ENCODE data around the gene IRGM.
A peak's percentile ranks its signal among the peaks of the same experiment; 100 is the strongest.
"Not testable (repeated sequence)": the region's sequence is repeated elsewhere in the genome, so short reads cannot be mapped to it uniquely, and the experiment has no call there.

Gene IRGM, protein sequence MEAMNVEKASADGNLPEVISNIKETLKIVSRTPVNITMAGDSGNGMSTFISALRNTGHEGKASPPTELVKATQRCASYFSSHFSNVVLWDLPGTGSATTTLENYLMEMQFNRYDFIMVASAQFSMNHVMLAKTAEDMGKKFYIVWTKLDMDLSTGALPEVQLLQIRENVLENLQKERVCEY

DNA sequence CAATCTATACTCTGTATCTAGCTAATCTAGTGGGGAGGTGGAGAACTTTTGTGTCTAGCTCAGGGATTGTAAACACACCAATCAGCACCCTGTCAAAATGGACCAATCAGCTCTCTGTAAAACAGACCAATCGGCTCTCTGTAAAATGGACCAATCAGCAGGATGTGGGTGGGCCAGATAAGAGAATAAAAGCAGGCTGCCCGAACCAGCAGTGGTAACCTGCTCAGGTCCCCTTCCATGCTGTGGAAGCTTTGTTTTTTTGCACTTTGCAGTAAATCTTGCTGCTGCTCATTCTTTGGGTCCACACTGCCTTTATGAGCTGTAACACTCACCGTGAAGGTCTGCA lies at the start of gene IRGM:
TSS of gene IRGM (plus strand) at position 214 of the 346 bp plus-strand sequence. CDS start 1,603 bp downstream, outside the sequence.
- not testable (repeated sequence) for DNase-seq

DNA sequence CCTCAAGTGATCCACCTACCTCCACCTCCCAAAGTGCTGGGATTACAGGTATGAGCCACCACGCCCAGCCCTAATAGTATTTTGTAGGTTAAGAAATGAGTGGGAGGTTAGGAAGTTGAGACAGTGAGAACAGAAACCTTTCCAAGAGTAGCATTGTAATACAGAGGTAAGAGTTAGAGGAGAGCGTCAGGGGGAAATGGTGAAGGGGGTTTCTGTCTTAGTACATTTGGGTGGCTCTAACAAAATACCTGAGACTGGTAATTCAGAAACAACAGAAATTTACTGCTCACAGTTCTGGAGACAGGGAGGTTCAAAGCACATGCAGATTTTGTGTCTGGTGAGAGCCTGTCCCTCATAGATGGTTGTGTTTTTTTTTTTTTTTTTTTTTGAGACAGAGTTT lies 48.9 kb upstream of the IRGM start:
- DNase-seq: no peak

DNA sequence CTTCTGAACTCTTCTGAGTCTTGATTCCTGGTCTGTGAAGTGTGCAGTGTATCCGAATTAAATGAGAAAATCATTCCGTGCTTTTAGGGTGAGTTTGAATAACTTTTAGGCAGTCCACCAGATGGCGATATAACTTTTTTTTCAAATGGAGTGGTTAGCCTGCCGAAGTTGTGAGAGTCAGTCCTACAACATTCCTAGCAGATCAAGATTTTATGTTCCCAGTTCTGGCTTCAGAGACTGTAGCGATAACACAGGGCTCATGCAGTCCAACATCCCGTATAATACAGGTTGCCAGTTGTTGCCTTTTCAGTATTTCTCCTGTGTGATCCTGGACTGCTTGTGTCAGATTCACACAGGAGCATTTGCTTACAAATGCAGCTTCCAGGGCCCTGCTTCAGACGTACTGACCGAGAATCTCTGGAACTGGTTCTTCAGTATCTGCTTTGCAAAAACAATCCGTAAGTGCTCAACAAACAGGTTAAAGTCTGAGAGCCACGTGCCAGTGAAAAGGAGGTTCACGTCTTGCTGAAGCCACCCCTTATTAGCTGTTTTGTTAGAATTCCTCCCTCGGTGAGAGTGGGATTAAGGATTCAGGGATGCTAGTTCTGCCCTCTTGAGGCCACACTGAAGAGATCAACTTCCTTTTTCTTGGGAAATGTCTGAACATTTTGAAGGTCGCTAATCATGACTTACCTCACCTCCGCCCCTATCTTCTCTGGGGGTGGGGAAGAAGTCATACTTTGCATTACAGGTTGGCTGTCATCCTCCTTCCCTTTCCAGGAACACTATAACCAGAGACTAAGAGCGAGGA lies 45.0 kb upstream of the IRGM start:
- DNase-seq: peak; percentile 67

DNA sequence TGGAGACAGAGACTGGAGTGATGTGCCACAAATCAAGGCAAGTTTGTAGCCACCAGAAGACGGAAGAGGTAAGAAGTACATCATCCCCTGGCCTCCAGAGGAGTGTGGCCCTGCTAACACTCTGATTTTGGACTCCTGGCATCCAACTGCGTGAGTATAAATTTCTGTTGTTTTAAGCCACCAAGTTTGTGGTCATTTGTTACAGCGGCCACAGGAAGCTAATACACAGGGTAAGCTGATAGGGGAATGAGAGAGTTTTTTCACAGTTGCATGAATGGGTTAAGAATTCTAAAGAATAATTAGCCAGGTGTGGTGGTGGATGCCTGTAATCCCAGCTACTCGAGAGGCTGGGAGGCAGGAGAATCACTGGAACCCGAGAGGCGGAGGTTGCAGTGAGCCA lies 41.9 kb upstream of the IRGM start:
- no peak for DNase-seq

DNA sequence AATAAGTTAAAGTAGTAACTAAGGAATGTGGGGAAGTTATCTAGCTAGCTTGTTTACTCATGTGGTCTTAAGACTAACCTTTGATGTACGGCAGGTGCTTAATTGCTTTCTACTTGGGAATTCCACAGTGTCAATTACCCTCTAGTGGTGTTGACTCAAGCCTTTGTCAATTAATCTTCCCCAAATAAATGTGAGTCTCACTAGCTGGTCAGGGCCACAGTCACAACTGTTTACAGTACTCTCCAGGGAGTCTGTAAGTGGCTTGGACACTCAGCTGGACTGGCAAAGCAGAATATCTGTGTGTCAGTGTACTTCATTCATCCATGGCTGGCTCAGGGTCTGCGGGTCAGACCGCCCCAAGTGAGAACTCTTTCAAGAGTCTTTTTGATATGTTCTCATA lies 37.0 kb upstream of the IRGM start:
- DNase-seq: no peak

DNA sequence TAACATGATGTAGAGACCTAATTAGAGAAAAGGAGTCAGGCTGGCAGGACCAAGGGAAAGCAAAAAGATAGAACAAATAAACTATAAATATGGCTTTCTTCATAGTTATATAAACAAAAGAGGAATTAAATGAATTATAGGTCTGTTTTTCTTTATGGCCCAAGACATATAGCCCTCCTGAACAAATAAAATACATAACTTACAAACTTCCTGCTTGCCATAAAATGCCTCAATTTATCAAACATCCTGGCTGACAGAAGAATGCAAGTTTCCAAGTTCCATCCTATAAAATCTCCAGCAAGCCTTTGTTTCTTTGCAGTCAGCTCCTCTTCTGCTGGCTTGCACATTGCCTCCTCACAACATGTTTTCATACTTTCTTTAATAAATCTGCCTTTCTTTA lies 31.3 kb upstream of the IRGM start:
- DNase-seq: no peak

DNA sequence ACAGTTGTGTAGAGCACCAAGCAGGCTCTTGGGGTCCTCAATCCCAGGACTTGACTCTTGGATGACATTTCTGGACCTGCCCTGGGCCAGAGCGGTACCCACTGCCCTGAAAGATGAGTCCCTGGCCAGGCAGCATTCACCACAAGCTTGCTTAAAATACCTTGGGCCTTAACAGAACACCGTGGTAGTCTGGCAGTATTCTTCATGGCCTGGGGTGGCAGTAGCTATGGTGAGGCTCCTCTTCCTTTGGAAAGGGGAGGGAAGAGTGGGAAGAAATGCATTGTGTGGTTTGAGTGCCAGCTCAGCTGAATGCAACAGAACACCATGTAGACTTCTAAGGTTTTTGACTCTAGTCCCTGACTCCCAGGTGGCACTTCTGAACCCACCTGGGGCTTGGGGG lies 29.4 kb upstream of the IRGM start:
- no peak for DNase-seq

DNA sequence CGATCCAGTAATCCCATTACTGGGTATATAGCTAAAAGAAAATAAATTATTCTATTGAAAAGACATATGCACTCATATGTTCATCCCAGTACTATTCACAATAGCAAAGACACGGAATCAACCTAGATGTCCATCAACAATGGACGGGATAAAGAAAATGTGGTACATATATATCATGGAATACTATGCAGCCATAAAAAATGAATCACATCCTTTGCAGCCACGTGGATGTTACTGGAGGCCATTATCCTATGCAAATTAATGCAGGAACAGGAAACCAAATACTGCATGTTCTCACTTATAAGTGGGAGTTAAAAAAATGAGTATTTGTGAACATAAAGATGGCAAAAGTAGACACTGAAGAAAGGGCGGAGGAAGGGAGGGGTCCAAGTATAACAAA lies 16.6 kb upstream of the IRGM start:
- DNase-seq: no peak

DNA sequence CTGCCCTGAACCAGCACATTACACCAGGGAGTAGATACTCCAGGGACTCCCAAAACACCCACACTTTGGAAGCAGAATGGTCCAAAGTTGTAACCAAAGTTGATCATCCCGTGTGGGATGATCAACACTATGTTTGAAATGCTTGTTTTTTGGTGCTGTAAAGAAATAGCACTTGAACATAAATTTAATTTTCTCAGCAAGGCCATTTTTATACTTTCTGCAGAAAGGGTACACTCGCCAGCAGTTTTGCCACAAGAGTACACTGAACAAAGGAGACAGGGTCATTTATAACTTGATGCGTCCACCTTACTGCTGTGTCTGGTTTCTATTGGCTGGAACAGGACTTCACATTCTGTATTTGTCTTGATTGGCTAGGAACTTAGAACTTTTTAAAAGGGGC lies 14.5 kb upstream of the IRGM start:
- DNase-seq: not testable (repeated sequence)

DNA sequence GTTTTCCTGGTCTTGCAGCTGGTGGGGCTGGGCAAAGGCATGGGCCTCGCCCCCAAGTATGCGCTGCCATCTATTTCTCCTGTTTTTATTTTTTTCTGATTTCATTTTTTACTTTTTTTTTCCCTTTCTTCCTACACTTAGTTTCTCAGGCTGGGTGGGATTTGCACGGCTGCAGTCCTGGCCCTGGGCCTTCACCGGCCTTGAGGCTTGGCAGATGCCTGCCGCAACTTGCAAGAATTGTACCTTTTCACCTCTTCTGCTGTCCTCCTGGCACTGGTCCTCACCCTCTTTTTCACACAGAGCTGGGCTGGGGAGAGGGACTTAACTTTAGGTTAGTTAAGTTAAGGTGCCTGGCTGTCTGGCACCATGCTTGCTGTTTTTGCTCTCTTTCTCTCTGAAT lies 10.3 kb upstream of the IRGM start:
- no peak for DNase-seq

DNA sequence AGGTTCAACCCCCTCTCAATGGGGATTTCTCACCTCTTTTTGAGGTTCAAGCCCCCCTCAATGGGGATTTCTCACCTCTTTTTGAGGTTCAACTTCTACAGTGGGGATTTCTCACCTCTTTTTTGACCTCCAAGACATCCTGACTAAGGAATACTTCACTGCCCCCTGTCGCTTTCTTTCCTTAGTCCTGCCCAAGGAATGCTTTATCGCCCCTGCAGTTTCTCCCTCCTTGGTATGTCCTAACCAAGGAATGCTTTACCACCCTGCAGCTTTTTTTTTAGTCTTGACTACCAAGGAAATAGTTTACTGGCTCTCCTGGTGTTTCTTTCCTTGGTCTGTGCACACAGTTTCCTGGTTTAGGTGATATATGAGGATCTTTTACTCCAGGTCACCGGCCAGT lies 9.6 kb upstream of the IRGM start:
- DNase-seq: no peak

DNA sequence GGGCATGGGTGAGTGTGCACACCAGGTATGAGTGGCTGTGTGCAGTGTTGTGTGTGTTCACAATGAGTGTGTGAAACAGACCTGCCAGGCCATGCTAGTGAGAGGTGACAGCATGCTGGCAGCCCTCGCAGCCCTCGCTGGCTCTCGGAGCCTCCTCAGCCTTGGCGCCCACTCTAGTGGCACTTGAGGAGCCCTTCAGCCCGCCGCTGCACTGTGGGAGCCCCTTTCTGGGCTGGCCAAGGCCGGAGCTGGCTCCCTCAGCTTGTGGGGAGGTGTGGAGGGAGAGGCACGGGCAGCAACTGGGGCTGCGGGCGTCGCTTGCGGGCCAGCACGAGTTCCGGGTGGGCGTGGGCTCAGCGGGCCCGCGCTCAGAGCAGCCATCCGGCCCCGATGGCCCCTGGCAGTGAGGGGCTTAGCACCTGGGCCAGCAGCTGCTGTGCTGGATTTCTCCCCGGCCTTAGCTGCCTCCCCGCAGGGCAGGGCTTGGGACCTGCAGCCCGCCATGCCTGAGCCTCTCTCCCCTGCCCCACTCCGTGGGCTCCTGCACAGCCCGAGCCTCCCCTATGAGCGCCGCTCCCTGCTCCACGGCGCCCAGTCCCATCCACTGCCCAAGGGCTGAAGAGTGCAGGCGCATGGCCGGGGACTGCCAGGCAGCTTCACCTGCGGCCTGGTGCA lies 999 bp upstream of the IRGM start:
- DNase-seq: not testable (repeated sequence)

DNA sequence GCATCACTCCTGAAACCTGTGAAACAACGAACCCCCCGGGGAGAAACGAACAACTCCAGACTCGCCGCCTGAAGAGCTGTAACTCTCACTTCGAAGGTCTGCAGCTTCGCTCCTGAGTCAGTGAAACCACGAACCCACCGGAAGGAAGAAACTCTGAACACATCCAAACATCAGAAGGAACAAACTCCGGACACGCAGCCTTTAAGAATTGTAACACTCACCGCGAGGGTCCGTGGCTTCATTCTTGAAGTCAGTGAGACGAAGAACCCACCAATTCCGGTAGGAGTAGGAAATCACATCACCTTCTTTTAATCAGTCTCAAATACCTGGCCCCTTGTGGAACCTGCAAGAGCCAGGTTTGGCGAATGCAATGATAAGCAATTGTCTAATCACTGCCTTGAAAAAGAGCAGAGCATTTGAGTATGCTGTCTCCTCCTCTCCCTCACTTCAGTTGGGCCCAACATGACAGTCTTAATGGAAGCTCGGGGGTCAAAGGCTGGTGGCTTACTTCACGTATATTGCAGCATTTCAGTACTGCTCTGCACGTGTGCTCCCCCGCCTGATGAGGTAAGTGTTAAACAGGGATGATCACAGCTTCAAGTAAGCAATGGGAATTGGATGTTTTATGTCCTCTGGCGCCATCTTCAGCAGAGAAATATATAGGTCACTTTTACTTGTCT lies 473 bp downstream of the IRGM start:
- DNase-seq: peak; percentile 88

DNA sequence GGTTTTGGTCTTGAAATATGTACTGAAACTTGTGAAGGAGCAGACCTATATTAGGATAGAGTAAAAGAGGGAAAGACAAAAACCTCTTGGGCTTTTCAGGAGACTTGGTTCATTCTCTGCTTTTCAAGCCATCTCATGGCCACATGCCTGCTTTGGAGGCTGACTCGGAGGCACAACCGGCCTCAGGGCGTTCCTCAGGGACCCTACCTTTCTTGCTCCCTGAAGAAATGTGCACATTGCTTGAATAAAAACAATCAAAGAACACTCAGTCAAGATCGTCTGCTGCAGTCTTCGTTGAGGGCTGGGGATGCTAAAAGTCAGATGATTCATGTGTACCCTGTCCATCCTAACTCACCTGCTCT lies 994 bp downstream of the IRGM start:
- no peak for DNase-seq

DNA sequence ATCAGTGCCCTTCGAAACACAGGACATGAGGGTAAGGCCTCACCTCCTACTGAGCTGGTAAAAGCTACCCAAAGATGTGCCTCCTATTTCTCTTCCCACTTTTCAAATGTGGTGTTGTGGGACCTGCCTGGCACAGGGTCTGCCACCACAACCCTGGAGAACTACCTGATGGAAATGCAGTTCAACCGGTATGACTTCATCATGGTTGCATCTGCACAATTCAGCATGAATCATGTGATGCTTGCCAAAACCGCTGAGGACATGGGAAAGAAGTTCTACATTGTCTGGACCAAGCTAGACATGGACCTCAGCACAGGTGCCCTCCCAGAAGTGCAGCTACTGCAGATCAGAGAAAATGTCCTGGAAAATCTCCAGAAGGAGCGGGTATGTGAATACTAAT lies 1.9 kb downstream of the IRGM start:
- no peak for DNase-seq

DNA sequence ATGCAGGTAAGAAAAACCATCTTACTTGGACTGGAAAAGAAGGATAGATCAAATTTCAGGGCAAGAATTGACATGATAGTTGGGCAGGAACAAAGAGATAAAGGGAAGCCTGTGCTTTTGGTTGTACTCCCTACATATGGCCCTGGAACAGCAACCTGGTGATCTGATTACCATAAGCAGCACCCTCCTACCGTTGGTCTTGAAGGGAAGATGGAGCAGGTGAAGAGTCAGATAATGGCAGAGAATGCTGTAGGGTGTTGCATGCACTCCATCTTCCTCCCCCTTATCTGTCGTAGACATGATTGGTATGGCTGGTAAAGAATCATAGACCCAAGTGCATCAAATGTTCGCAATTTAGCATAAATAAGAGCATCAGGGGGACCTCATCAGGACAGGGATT lies 4.7 kb downstream of the IRGM start:
- no peak for DNase-seq

DNA sequence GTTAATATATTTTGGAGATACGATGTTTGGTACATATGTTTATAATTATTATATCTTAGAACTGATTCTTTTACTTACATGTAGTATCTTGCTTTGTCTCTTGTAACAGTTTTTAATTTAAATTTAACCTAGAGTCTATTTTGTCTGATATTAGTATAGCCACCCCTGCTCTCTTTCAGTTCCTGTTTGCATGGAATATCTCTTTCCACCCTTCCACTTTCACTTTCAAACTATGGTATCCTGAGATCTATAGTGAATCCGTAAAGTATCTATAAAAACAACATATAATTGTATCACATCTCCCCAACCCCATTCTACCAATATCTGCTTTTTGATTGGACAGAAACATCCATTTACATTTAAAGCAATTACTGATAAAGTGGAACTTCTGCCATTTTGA lies 7.2 kb downstream of the IRGM start:
- DNase-seq: peak; percentile 42

DNA sequence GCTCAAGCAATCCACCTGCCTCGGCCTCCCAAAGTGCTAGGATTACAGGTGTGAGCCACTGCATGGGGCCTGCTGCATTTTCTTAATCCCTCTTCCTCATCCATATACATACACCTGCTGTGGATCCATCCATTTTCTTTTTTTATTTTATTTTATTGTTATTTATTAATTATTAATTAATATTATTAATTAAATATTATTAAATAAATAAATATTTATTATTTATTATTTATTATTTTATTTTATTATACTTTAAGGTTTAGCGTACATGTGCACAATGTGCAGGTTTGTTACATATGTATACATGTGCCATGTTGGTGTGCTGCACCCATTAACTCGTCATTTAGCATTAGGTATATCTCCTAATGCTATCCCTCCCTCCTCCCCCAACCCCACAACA lies 10.4 kb downstream of the IRGM start:
- not testable (repeated sequence) for DNase-seq

DNA sequence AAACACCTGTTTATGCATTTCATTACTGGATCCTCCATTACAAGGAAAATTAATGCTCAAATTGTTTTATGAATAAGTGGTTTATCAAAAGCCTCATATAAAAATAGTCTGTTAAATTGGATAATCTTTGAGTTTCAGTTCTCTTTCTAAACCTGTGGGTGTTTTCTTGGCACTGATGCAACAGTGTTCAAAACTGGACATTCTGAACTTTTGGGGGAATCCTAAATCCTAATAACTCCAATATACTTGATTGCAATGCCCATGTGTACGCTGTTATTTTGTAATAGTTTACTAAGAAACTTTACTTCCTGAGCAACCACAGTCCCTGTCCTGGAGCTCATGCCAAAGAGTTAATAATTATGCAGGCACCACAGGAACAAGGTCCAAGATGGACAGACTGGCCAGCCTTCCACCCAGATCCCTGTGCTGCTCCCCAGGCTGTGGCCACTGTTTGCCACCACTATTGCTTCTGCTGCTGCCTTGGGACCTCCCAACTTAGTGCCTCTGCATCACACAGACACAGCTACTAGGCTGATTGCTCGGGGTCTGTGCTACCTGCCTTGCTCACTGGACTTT lies 14.0 kb downstream of the IRGM start:
- peak; percentile 34 for DNase-seq

DNA sequence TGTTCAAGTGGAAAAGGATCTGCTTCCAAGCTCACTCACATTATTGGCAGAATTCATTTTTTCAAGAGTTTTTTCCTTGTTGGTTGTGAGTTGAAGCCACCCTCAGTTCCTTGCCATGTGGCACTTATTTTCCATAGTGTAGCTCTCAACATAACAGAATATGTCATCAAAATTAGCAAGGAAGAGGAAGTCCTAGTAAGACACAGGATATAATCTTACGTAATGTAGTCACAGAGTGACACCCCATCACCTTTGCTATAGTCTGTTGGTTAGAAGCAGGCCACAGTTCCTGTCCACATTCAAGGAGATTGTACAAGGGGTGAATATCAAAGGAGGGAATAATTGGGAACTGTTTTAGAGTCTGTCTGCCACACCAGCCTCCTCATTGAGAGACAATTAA lies 15.7 kb downstream of the IRGM start:
- DNase-seq: peak; percentile 7

DNA sequence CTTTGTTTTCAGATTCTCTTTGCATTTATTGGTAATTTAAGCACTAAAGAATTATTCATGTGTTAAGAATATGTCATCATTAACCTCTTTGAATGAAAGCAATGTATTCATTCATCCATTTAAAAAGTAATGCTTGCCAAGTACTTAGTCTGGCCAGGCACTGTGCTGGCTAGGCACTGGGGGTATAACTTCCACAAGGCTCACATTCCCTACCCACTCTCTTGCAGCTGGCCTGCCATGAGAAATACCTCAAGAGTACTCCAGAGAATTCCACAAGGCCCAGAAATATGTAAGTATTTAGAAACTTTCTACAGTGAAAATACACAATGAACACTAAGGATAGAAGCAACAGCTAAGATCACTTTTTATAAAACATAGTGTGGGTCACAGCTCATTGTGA lies 33.0 kb downstream of the IRGM start:
- DNase-seq: no peak

DNA sequence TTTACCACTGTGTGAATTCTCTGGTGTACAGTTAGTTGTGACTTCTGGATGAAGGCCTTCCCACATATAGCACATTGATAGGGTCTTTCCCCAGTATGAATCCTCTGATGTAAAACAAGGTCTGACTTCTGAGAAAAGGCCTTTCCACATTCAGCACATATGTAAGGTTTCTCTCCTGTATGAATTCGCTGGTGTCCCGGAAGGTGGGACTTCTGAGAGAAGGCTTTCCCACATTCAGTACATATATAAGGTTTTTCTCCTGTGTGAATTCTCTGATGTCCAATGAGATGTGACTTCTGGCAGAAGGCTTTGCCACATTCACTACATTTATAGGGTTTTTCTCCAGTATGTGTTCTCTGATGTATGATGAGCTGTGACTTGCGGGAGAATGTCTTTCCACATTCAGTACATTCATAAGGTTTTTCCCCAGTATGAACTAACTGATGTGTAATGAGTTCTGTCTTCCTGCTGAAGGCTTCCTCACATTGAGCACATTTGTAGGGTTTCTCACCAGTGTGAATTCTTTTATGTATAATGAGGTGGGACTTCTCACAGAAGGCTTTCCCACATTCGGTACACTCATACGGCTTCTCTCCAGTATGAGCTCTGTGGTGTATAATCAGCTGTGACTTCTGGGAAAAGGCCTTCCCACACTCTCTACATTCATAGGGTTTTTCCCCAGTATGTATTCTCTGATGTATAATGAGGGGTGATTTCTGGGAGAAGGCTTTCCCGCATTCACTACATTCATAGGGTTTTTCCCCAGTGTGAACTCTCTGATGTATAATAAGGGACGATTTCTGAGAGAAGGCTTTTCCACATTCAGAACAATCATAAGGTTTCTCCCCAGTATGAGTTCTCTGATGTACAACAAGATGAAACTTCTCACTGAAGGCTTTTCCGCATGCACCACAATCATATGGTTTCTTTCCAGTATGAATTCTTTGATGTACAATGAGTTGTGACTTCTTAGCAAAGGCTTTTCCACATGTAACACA lies 49.4 kb downstream of the IRGM start:
- DNase-seq: no peak
